Neuronal stem cell (in vitro differentiated cells): ENCODE measurements around the gene PAF1.
A peak's percentile ranks its signal among the peaks of the same experiment; 100 is the strongest.

Experiments used
- DNase-seq: peaks from one replicate; pipeline ENCODE4 v3.0.0-alpha.2; 2013; ENCODE audit warnings: low spot score
- H2AFZ ChIP-seq: one replicate; pipeline ENCODE4 v1.6.1; 2013; ENCODE audit warnings: mild to moderate bottlenecking, low read length, inconsistent platforms
- H2AK5ac ChIP-seq: 2 replicates; pipeline ENCODE4 v1.6.1; 2013; ENCODE audit warnings: low read depth, mild to moderate bottlenecking, inconsistent platforms, low read length, moderate library complexity, mixed read lengths
- H2BK120ac ChIP-seq: 2 replicates; pipeline ENCODE4 v1.6.1; 2013; ENCODE audit warnings: low read depth, mild to moderate bottlenecking, inconsistent platforms, low read length, moderate library complexity, mixed read lengths
- H2BK12ac ChIP-seq: one replicate; pipeline ENCODE4 v1.6.1; 2013; ENCODE audit warnings: low read length, inconsistent platforms
- H2BK15ac ChIP-seq: 2 replicates; pipeline ENCODE4 v1.6.1; 2013; ENCODE audit warnings: mild to moderate bottlenecking, low read length, inconsistent platforms, mixed read lengths
- H2BK5ac ChIP-seq: one replicate; pipeline ENCODE4 v1.6.1; 2013; ENCODE audit warnings: inconsistent platforms, mild to moderate bottlenecking, low read length, moderate library complexity
- H3K14ac ChIP-seq: one replicate; pipeline ENCODE4 v1.6.1; 2013; ENCODE audit warnings: low read length, inconsistent platforms
- H3K18ac ChIP-seq: 2 replicates; pipeline ENCODE4 v1.6.1; 2013; ENCODE audit warnings: low read length, inconsistent platforms
- H3K23ac ChIP-seq: 2 replicates; pipeline ENCODE4 v1.6.1; 2013; ENCODE audit warnings: low read depth, mild to moderate bottlenecking, mixed read lengths, low read length, inconsistent platforms; ENCODE audit not compliant: poor library complexity
- H3K27ac ChIP-seq: replicated peaks from 3 replicates; pipeline ENCODE4 v1.5.1; 2013; ENCODE audit warnings: low read length, inconsistent platforms
- H3K27me3 ChIP-seq, 3 experiments: 2 replicates each; pipeline ENCODE4 v1.6.1; 2013; ENCODE audit warnings: low read length in 3 of 3, mild to moderate bottlenecking in 2 of 3, inconsistent platforms in 1 of 3, low read depth in 1 of 3, mixed read lengths in 1 of 3, moderate library complexity in 1 of 3; ENCODE audit not compliant: control insufficient read depth in 3 of 3, insufficient read depth in 3 of 3
- H3K36me3 ChIP-seq, 2 donors: replicated peaks in 1 of 2; 2 replicates each; pipeline ENCODE4 v1.6.1; 2013; ENCODE audit warnings: low read length in 2 of 2; ENCODE audit not compliant: control insufficient read depth in 2 of 2, insufficient read depth in 2 of 2
- H3K4ac ChIP-seq: 2 replicates; pipeline ENCODE4 v1.6.1; 2013; ENCODE audit warnings: inconsistent platforms, mild to moderate bottlenecking, low read length, moderate library complexity
- H3K4me1 ChIP-seq, 2 donors: 1 replicate in 1 of 2; 2 replicates in 1 of 2; pipeline ENCODE4 v1.6.1; 2013; ENCODE audit warnings: low read length in 2 of 2, low read depth in 1 of 2; ENCODE audit not compliant: control insufficient read depth in 2 of 2, insufficient read depth in 1 of 2
- H3K4me2 ChIP-seq: one replicate; pipeline ENCODE4 v1.6.1; 2013; ENCODE audit warnings: mild to moderate bottlenecking, low read length, inconsistent platforms; ENCODE audit not compliant: insufficient read depth, poor library complexity, severe bottlenecking
- H3K4me3 ChIP-seq, 2 donors: 2 replicates each; pipeline ENCODE4 v1.5.1; 2013; ENCODE audit warnings: low read length in 2 of 2, mild to moderate bottlenecking in 2 of 2, inconsistent platforms in 1 of 2, moderate library complexity in 1 of 2
- H3K79me1 ChIP-seq: one replicate; pipeline ENCODE4 v1.6.1; 2013; ENCODE audit warnings: low read depth, mild to moderate bottlenecking, inconsistent platforms, low read length, moderate library complexity
- H3K9ac ChIP-seq: one replicate; pipeline ENCODE4 v1.6.1; 2013; ENCODE audit warnings: mild to moderate bottlenecking, low read depth, low read length, inconsistent platforms; ENCODE audit not compliant: poor library complexity
- H3K9me3 ChIP-seq, 2 donors: replicated peaks in 1 of 2; 2 replicates each; pipeline versions ENCODE3 to v1.6.1; 2013; ENCODE audit warnings: low read length in 2 of 2, mild to moderate bottlenecking in 2 of 2, inconsistent platforms in 1 of 2, low read depth in 1 of 2, mixed read lengths in 1 of 2, moderate library complexity in 1 of 2; ENCODE audit not compliant: control insufficient read depth in 2 of 2, insufficient read depth in 1 of 2
- H4K8ac ChIP-seq: one replicate; pipeline ENCODE4 v1.6.1; 2013; ENCODE audit warnings: low read depth, mild to moderate bottlenecking, inconsistent platforms, low read length, moderate library complexity
- H4K91ac ChIP-seq: one replicate; pipeline ENCODE4 v1.6.1; 2013; ENCODE audit warnings: low read length, low read depth, mild to moderate bottlenecking, inconsistent platforms; ENCODE audit not compliant: poor library complexity
- WGBS, 2 donors: extraction: QIAGEN DNeasy Blood & Tissue Kit; methylation state at CpG; one replicate each; pipeline ENCODE4 v1.1.7; 2013; ENCODE audit warnings: missing lambda C conversion rate in 2 of 2, mixed read lengths in 1 of 2; ENCODE audit not compliant: insufficient read length in 2 of 2, insufficient replicate concordance in 1 of 2; ENCODE audit errors: extremely low coverage in 2 of 2; 5-methylcytosine and 5-hydroxymethylcytosine counted together

PAF1 gene

DNA sequence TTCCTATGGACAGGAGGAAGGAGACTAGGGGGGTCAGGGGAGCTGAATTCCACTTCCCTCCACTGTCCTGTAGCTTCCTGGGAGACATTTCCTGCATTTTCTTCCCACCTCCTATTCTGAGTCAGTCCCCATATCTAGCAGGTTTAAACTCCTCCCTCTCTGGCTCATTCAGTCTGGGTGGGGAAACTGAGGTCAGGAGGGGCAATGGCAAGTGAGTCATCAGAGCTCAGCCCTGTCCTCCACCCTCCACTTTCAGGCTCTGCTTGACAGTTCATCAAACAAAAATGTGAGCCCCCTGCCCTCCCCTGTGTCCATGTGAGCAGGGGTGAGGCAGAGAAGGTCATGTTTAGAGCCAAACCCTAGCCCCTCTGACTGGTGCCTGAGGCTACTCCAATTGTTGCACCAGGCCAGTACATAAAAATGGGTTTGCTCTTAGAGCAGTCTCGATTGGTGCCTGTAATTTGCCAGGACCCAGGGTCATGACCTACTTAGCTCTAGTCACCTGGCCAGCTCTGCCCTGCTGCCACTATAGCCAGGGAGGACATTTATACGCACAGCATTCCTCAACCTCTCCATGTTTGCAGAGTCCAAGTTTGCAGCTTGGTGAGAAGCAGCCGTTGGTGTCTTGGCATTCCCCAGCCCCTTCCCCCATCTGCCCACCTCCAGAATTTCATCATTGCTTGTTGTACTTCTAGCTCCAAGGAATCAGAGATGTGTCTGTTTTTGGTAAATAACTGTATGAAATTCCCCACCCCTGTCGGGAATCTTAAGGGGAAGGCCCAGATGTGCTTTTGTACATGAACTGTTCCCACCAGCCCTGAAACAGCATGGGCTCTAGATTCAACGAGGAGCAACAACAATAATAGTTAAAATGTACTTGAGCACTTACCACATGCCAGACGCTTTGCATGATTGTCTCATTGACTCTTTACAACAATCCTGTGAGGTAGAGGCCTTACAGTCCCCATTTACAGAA, 27.9 kb downstream of the PAF1 start:
- H3K9ac ChIP-seq, result peak overlapping the region; percentile 3
- WGBS, 2 donors, result no CpG with 5 or more reads among the region's 6 CpGs
- H4K91ac ChIP-seq, result no peak overlapping the region
- H3K27me3 ChIP-seq, result no peaks in the 10 kb centered on the region
- no peak overlapping the region for H3K4me3 ChIP-seq
- H2AK5ac ChIP-seq, result no peak overlapping the region
- no peak overlapping the region for H3K27ac ChIP-seq
- no peaks in the 10 kb centered on the region for H3K9me3 ChIP-seq
- no peak overlapping the region for H2BK12ac ChIP-seq
- H3K18ac ChIP-seq, result no peak overlapping the region
- H3K4me1 ChIP-seq, result no peaks in the 10 kb centered on the region
- no peak overlapping the region for H2AFZ ChIP-seq
- DNase-seq, result no peak
- no peak overlapping the region for H3K14ac ChIP-seq
- peaks cover 44 to 82% of the 10 kb centered on the region in 2 donors for H3K36me3 ChIP-seq
- H3K4me2 ChIP-seq, result no peak overlapping the region
- no peak overlapping the region for H3K23ac ChIP-seq
- no peaks in the 10 kb centered on the region for H3K79me1 ChIP-seq
- no peak overlapping the region for H3K4ac ChIP-seq
- H2BK5ac ChIP-seq, result no peak overlapping the region
- H4K8ac ChIP-seq, result peak overlapping the region; percentile 98
- no peak overlapping the region for H2BK15ac ChIP-seq
- H2BK120ac ChIP-seq, result no peak overlapping the region

DNA sequence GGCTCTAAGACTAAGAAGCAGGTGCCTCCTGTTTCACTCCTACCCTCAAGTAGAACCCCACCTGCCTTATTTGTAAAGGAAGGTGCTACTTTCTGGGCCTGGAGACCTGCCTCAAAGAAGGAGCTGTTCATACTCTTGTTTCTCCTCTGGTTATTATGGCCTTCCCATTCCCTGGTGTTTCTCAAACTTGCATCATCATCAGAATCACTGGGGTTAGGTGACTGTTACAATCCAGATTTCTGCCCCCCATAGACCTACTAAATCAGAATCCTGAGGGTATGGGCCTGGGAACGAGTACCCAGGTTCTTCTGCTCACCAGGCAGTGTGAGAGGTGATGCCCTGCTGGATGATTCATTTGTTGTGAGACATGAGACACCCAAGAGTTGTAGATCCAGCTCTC, 30.3 kb downstream of the PAF1 start:
- Histone ChIP-seq H3K27ac (no peak overlapping the region), H2BK15ac (no peak overlapping the region), H2AK5ac (no peak overlapping the region), H2AFZ (no peak overlapping the region), H4K8ac (no peak overlapping the region), H2BK12ac (no peak overlapping the region), H3K14ac (no peak overlapping the region), H3K36me3 (peaks cover 62 to 88% of the 10 kb centered on the region in 2 donors), H4K91ac (no peak overlapping the region), H3K4me2 (no peak overlapping the region), H3K79me1 (peaks cover 4% of the 10 kb centered on the region), H3K23ac (no peak overlapping the region), H3K9me3 (no peaks in the 10 kb centered on the region), H3K18ac (no peak overlapping the region), H3K9ac (no peak overlapping the region), H3K4me3 (no peak overlapping the region), H3K4ac (no peak overlapping the region), H2BK5ac (no peak overlapping the region), H3K4me1 (no peaks in the 10 kb centered on the region), H2BK120ac (no peak overlapping the region), H3K27me3 (no peaks in the 10 kb centered on the region)
- no CpG with 5 or more reads among the region's 1 CpG for WGBS, 2 donors
- DNase-seq, result no peak

DNA sequence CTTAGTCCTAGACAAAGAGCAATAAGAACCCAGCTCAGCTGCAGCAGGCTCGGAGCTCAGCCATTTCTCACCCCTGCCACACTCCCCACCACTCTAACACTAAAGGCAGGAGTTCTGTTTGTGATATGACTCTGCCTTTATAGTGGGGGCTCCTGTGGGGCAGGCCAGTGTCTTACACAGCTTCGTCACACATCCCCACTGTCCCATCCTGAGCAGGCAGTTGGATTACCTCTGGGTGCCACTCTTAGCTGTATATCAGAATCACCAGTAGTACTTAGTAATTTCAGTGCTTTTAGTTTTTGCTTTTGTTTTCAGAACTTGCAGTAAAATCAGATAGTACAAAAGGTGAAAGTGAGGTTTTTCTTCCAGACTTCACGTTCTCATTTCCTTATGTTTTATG, 31.9 kb downstream of the PAF1 start:
- H2AK5ac ChIP-seq, result no peak overlapping the region
- H2BK15ac ChIP-seq, result no peak overlapping the region
- H3K23ac ChIP-seq, result no peak overlapping the region
- no peak overlapping the region for H4K91ac ChIP-seq
- no peak overlapping the region for H3K9ac ChIP-seq
- H3K27ac ChIP-seq, result no peak overlapping the region
- H3K14ac ChIP-seq, result no peak overlapping the region
- no peaks in the 10 kb centered on the region for H3K27me3 ChIP-seq
- H3K79me1 ChIP-seq, result peaks cover 4% of the 10 kb centered on the region
- peaks cover 60 to 92% of the 10 kb centered on the region in 2 donors for H3K36me3 ChIP-seq
- no peak for DNase-seq
- no peak overlapping the region for H4K8ac ChIP-seq
- H2BK5ac ChIP-seq, result no peak overlapping the region
- H3K18ac ChIP-seq, result no peak overlapping the region
- H3K4ac ChIP-seq, result no peak overlapping the region
- WGBS, 2 donors, result no CpG with 5 or more reads among the region's 3 CpGs
- H2BK120ac ChIP-seq, result no peak overlapping the region
- H2AFZ ChIP-seq, result no peak overlapping the region
- H2BK12ac ChIP-seq, result no peak overlapping the region
- H3K4me1 ChIP-seq, result no peaks in the 10 kb centered on the region
- no peaks in the 10 kb centered on the region for H3K9me3 ChIP-seq
- H3K4me3 ChIP-seq, result no peak overlapping the region
- no peak overlapping the region for H3K4me2 ChIP-seq

DNA sequence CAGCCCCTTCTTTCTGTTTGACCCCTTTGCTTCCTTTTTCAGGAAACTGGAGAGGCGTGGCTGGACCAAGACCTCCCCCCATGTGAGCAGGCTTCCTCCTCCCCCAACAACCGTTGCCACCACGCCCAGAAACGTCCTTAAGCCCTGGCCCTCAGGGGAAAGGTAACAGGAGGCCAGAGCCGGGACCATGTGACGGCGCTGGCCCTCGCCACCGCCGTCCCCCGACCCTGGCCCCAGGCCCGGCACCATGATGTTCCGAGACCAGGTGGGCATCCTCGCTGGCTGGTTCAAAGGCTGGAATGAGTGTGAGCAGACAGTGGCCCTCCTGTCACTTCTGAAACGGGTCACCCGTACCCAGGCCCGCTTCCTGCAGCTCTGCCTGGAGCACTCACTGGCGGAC, 34.3 kb downstream of the PAF1 start:
- H3K4ac ChIP-seq, result no peak overlapping the region
- H2AFZ ChIP-seq, result no peak overlapping the region
- no peaks in the 10 kb centered on the region for H3K4me1 ChIP-seq
- H3K23ac ChIP-seq, result no peak overlapping the region
- H3K14ac ChIP-seq, result no peak overlapping the region
- H2BK12ac ChIP-seq, result no peak overlapping the region
- H3K18ac ChIP-seq, result no peak overlapping the region
- H2AK5ac ChIP-seq, result no peak overlapping the region
- H3K36me3 ChIP-seq, result peaks cover 54 to 92% of the 10 kb centered on the region in 2 donors
- H3K9me3 ChIP-seq, result no peaks in the 10 kb centered on the region
- no peak overlapping the region for H3K4me2 ChIP-seq
- H3K27me3 ChIP-seq, result no peaks in the 10 kb centered on the region
- H3K4me3 ChIP-seq, result no peak overlapping the region
- no peak overlapping the region for H4K91ac ChIP-seq
- no peak overlapping the region for H2BK15ac ChIP-seq
- no peak for DNase-seq
- H2BK120ac ChIP-seq, result no peak overlapping the region
- peaks cover 4% of the 10 kb centered on the region for H3K79me1 ChIP-seq
- no peak overlapping the region for H4K8ac ChIP-seq
- no peak overlapping the region for H2BK5ac ChIP-seq
- no peak overlapping the region for H3K27ac ChIP-seq
- H3K9ac ChIP-seq, result no peak overlapping the region
- WGBS, 2 donors, result no CpG with 5 or more reads among the region's 18 CpGs
